ENCODE results near the gene PFKFB3.

PFKFB3 gene

GRCh38 chr10:6272126-6272525 is 69.4 kb downstream of the PFKFB3 start:
- no peak overlapping the region for H3K4me3 ChIP-seq (ENCODE audit: low read depth, low read length)
- TF ChIP-seq CTCF (IDR thresholded peaks at IDR 0.05; ENCODE audit: borderline replicate concordance, insufficient read depth, low read depth, low read length) = no peak

GRCh38 chr10:6273351-6273750 is 70.6 kb downstream of the PFKFB3 start:
- no peak overlapping the region for H3K4me3 ChIP-seq (ENCODE audit: low read depth, low read length)
- TF ChIP-seq CTCF (IDR thresholded peaks at IDR 0.05; ENCODE audit: borderline replicate concordance, insufficient read depth, low read depth, low read length) = no peak

GRCh38 chr10:6274040-6274439 is 71.3 kb downstream of the PFKFB3 start:
- no peak overlapping the region for H3K4me3 ChIP-seq (ENCODE audit: low read depth, low read length)
- TF ChIP-seq CTCF (IDR thresholded peaks at IDR 0.05; ENCODE audit: borderline replicate concordance, insufficient read depth, low read depth, low read length) = no peak

GRCh38 chr10:6274484-6274883 is 71.8 kb downstream of the PFKFB3 start:
- no peak for TF ChIP-seq CTCF (IDR thresholded peaks at IDR 0.05; ENCODE audit: borderline replicate concordance, insufficient read depth, low read depth, low read length)
- H3K4me3 ChIP-seq (ENCODE audit: low read depth, low read length) = no peak overlapping the region

- H3K4me3 ChIP-seq (ENCODE audit: low read depth, low read length) = no peak overlapping the region
- TF ChIP-seq CTCF (IDR thresholded peaks at IDR 0.05; ENCODE audit: borderline replicate concordance, insufficient read depth, low read depth, low read length) = no peak
Measured at GRCh38 chr10:6275022-6275997, 72.6 kb downstream of the PFKFB3 start.

- no peak for TF ChIP-seq CTCF (IDR thresholded peaks at IDR 0.05; ENCODE audit: borderline replicate concordance, insufficient read depth, low read depth, low read length)
Measured at GRCh38 chr10:6276356-6276755, 73.6 kb downstream of the PFKFB3 start.

More at GRCh38 chr10:6276356-6276755, 73.6 kb downstream of the PFKFB3 start:
- no peak overlapping the region for H3K4me3 ChIP-seq (ENCODE audit: low read depth, low read length)
